NCI-H1105 treated with DMSO at 0.1 percent for 48 hours (cell line): ENCODE measurements around the gene AHNAK2.

ENCODE experiments used
- DNase-seq: peaks from one replicate; lab custom pipeline; 2025; lab: John Stamatoyannopoulos, UW

The AHNAK2 gene

DNA sequence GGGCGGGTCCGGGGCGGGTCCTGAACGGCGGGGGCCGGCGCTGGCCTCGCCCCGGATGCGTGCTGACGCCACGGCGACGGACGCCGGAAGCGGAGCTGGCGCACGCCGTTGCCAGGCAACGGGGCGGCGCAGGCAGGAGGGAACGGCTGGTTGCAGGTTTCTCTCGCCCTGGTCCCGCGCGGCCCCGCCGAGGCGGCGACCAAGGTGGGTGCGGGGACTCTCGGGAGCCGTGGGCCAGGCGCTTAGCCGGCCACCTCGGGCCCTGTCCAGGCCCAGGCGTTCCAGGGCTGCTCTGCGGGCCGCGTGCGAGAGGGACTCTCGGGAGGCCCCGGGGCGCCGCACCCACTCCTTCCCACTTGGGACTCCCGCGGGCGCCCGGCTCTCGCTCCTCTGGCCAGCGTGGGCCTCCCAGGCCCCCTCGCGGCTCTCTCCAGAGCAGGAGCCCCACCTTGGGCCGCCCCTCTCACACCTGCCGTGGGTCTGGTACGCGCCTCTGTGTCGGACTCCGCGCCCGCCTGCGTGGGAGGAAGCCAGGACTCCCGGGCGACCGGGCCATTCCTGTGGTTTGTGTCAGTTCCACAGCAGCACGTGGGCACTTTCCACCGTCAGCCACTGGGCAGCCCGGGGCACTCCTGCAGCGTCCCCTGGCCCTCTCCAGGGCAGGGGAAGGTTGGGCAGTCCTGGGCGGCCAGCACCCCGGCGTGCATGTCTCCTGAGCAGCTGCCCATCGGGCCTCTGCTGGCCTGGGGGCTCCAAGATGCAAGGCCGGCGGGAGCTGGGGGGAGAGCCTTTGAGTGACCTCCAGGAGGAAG, 7.7 kb upstream of the AHNAK2 start, which contains the start of gene CLBA1:
Gene CLBA1 (plus strand): TSS at position 114 of the 812 bp plus-strand sequence. CDS start 644 bp downstream, at position 758.
- DNase-seq, result peak; percentile 84

DNA sequence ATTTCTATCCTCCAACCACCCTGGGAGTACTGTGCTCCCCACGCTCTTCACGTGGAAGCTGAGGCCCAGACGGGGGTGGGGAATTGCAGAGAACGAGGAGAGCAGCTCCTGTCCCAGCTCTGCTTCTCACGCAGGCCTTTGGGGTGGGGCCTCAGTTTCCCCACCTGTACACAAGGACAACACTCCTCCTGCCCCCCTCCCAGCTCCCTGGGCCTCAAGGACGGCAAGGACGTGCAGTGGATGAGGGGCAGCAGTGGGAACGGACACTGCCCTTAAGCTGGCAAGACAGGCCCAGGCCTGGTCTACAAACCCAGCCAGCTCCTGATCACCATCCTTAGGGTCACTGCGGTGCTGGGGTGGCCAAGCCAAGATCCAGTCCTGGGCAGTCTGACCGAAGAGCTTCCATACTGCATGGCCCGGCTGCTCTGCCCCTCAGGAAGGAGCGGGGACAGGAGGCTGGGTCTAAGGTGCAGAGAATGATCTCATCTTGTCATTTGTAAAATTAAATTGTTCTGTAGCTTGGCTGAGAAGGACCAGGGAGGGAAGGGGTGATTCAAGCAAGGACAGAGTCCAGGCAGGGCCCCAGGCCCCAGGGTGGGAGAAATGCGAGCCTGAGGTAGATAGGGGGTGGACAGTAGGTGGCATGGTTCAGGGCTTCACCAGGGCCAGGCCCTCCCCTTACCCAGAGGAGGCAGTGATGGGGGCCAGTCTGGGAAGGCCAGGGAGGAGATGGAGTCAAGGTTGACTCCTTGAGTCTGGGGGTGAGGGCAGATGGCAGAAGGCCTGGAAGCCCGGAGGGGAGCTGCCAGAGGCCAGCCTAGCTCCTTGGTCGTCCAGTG, 6.1 kb upstream of the AHNAK2 start:
- no peak for DNase-seq

- no peak for DNase-seq
Observed at GRCh38 chr14:104983231-104983721, 5.1 kb upstream of the AHNAK2 start.

DNA sequence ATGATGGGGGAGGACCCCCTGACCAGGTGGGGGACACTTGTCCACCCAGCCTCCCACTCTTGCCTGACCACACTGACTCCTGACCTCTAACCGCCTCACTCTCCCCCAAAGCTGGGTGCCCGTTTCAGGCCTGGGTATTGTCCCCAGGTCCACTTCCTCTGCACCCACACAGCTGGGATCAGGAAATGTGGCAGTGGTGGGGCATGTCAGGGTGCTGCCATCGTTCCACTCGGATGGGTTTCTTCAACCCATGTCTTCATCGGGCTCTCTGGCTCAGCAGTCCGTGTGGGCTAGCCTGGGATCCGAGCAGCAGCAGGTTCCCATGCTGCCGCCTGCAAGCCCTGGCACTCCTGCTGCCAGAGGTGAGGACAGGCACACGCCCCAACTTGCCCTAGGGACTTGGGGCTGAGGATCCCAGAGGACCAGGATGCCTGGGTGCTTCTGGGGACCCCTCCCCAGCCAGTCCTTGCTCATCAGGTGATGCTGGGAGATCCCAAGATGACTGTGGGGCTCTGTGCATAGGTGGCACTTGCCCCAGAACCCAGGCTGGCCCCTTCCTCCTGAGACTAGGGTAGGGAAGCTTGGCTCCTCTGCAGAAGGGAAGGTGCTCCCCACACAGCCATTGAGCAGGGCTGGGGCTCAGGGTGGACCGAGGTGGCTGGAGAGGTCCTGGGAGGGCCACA, 4.5 kb upstream of the AHNAK2 start:
- no peak for DNase-seq

- DNase-seq, result no peak
Observed at GRCh38 chr14:104981699-104982541, 3.7 kb upstream of the AHNAK2 start.

DNA sequence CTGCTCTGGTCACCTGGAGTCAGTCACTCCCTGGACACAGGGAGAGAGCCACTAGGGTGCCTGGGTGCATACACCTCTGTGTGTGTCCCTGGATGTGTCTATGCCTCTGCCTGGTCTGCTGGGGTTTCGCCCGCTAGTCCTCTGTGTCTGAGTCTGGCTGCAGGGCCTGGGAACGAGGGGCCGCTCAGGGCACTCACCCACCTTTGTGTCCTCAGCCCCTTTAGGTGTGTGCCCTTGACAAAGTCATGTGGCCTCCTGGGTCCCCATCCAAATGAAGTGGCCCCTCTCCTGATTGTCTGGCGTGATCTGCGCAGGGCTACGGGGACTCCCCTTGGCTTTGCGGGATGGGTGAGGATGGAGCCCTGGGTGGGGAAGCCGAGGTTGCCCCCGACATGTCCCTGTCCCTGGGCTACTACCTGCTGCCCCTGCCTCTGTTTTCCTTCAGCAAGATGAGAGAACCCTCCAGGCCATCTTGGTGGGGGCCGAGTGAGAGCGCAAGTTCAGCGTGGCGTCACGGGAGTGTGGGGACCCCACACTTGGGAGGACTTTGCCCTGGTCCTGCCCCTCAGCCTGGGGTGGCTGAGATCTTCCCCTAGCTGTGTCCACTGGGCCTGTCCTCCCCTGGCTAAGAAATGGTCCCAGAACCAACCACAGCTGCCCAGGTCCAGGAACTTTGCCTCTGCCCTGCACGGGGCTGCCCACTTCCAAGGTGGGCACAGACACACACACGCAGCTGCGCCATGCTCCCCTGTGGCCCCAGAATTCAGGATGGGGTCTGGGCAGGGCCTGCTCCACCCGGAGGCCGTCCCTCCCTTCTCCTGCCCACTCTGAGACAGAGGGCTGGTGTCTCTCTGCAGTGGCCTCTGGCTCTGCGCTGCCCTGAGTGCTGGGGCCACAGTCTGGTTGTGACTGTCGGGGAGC, 2.7 kb upstream of the AHNAK2 start:
- no peak for DNase-seq

DNA sequence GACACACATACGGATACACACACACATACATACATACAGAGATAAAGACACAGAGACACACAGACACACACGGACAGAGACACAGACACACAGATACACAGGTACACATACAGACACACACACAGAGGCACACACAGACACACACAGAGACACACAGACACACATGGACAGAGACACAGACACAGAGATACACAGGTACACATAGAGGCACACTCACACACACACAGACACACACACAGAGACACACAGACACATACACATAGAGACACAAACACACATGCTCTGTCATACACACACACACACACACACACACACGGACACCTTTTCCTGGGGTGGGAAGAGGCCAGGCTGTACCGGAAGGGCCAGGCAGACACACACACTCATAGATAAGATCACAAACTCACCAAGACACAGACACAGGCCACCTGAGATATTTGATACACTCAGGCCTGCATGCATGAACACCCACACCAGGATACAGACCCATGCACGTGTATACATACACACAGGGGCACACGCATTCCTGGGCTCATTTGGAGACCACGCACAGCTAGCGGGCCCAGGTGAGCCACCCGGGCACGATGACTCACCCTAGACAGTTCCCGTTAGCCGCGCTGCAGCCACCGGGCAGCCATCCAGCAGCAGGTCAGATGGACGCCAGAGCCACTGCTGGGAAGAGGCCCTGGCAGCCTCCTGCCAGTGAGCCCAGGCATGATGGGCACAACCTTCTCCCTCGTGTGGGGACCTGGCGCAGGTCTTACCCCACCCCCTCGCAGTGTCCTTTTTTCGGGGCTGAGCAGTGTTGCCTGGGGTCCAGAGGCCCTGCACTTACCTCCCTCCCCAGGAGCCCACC, 1.8 kb upstream of the AHNAK2 start:
- no peak for DNase-seq

GRCh38 chr14:104978746-104979691, 845 bp upstream of the AHNAK2 start:
- DNase-seq, result no peak

DNA sequence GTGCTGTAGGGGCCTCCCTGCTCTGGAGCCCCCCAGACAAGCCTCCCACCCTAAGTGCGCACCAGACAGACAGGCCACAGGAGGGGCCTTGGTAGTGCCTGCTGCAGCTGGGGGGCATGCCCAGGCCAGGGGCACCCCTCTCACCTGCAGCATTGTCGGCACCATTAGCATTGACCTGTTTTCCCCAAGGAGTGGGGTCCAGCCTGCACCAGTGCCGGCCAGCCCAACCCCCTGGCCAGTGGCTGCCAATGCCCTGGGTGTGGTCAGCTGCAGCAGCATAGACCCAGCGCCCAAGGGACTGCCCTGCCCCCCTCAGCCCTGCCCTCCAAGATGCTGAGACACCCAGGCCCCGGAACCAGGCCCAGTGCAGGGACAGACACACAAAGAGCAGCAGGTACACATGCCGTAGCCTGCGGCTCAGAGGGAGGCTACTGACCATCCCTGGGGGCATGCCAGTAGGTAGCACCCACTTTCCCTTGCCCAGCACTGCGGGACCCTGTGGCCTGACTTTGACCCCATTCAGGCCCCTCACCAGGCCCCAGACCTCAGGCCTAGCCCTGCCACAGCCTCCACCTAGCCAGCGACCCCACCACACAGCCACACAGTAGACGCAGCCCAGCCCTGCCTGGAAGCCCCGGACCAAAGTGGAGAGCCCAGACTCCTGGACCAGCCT, 1.0 kb downstream of the AHNAK2 start:
- no peak for DNase-seq

GRCh38 chr14:104976198-104977007, 1.8 kb downstream of the AHNAK2 start:
- peak; percentile 73 for DNase-seq

DNA sequence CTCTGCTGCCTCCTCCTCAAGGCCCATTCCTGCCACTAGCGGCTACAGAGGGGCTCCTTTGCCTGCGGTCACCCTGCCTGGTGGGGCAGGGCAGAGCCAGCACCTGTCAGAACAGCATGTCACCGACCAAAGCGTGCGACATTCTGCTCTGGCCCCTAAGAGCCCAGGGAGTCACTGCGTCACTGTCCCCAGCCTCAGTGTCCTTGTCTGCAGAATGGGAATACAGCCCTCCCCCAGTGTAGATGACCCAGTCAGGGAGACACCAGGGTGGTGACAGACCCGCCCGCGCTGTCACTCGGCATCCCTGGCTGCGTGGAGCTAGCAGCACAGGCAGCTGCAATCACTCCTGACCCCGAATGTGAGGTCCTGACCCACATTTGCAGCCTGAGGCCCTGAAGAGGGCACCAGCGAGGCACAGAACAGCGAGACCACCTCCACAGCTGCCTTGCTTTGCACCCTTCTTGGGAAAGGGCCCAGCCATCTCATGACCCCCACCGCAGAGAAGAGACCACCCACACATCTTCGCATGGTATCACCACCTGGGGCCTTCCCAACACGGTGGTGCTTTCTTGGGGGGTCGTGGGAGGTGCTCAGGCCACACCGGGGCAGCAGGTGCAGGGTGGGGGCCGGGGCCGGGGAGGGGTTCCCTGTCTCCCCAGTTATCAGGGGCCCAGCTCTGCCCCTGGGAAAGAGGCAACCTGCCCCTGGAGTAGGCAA, 2.5 kb downstream of the AHNAK2 start:
- no peak for DNase-seq

DNA sequence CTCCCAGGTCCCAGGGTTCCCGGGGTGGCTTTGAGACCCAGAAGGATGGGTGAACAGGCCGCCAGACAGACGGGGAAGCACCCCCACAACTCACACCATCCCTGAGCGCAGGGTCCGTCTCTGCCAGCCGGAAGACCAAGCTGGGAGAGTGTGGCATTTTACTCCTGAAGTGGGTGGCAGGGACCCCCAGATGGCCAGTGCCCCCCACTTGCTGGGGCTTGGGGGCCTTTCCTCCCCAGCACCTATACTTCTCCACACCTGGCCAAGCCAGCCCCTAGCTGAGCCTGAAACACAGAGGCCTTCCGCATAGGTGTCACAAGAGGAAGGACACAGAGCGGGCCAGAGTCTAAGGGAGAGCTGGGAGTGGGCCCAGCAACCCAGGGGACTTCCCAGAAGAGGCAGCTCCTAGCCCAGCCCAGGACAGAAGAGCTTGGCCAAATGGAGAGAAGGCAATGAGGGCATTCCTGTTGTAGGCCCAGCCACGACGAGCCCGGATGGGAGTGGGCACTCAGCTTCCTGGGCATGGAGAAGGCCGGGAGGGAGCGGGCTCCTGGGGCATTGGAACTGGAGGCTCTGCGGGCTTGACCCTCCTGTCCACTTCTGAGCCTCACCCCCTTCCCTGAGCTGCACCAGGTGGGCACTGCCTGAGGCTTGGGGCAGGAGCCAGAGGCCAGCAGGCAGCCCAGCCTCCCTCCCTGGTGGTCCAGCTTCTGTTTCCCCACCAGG, 3.3 kb downstream of the AHNAK2 start:
- no peak for DNase-seq

DNA sequence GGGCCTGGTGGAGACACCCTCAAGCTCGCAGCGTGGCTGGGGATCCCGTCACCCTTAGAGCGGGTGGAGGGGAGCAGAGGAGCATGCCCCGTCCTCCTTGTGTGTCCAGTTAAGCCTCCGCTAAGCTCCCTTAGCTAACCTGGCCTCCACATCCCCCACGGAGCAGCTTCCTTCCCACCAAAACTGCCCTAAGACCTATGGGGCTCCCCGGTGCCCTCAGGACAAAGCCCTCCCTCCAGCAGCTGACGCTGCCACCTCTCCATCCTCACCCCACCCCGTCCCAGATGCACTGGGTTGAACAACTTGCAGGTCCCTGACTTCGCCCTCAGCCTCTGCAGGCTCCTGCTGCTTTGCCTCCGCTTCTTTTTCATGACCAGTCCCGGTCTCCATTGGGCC, 4.0 kb downstream of the AHNAK2 start:
- no peak for DNase-seq

DNA sequence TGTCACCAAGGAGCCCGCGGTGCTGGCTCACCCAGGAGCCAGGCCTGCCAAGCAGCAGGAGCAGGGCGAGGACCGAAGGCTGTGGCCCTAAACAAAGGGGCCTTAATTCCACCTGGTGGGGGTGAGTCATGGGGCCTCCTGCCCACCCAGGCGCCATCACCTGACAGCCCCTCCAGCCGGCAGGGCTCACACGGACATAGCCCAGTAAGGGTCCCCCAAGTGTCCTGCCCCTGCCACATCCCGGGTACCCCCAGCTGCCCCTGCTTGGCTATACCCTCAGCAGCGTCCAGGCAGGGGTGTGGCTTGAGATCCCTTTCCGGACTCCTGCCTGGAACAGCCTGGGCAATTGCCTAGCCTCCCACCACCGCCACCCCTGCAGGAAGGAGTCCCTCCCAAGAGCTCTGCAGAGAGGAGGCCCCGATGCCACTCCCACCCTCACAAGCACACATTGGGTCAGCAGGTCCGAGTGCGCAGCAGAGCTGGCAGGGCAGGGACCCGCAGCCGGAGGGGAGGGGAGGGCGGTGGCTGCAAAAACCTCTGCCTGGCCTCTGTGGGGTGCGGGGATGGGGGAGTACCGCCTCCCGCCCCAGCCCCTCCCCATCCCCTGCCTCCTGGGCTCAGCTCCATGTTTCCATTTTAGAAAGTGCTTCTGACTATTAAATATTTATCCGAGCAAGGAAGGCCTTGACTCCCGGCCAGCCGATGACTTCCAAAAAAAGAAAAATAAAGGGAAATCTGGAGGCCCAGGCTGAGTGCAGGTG, 4.6 kb downstream of the AHNAK2 start:
- no peak for DNase-seq

GRCh38 chr14:104973135-104973384, 5.1 kb downstream of the AHNAK2 start:
- DNase-seq, result no peak
